BE2C (cell line): ENCODE results near the gene TBX2.

Experiments
- DNase-seq: peaks from one replicate; pipeline ENCODE4 v3.0.0-alpha.2; 2020
- H3K27me3 ChIP-seq: fragments of 250-450 bp; sonication (Bioruptor Pico); 2 replicates; pipeline ENCODE4 v1.5.1; 2020; ENCODE audit warnings: mild to moderate bottlenecking
- H3K36me3 ChIP-seq: fragments of 250-450 bp; sonication (Bioruptor Pico); 2 replicates; pipeline ENCODE4 v1.5.1; 2020; ENCODE audit warnings: mild to moderate bottlenecking
- H3K4me1 ChIP-seq: fragments of 250-450 bp; sonication (Bioruptor Pico); 2 replicates; pipeline ENCODE4 v1.5.1; 2020
- H3K4me3 ChIP-seq: 2 replicates; pipeline ENCODE4 v1.5.1; 2011; ENCODE audit warnings: low read depth, low read length
- H3K9me3 ChIP-seq: fragments of 250-450 bp; sonication (Bioruptor Pico); 2 replicates; pipeline ENCODE4 v1.5.1; 2020
- CTCF ChIP-seq: IDR thresholded peaks from 2 replicates; pipeline ENCODE4 v1.5.1; 2012; ENCODE audit warnings: mild to moderate bottlenecking, low read depth, low read length

TBX2 gene

GRCh38 chr17:61385577-61386236 lies 13.9 kb upstream of the TBX2 start:
- Histone ChIP-seq H3K36me3 (no peaks in the 10 kb centered on the region), H3K27me3 (no peaks in the 10 kb centered on the region), H3K4me3 (no peak overlapping the region), H3K4me1 (peaks cover 58% of the 10 kb centered on the region), H3K9me3 (no peaks in the 10 kb centered on the region)
- TF ChIP-seq CTCF: peak; percentile 5; the same call in 1 of the 2 replicates
- DNase-seq: peak; percentile 48

- H3K4me1 ChIP-seq: peaks cover 63% of the 10 kb centered on the region
- H3K9me3 ChIP-seq: no peaks in the 10 kb centered on the region
- no peak overlapping the region for H3K4me3 ChIP-seq
- DNase-seq: no peak
- TF ChIP-seq CTCF: no peak
- no peaks in the 10 kb centered on the region for H3K27me3 ChIP-seq
- no peaks in the 10 kb centered on the region for H3K36me3 ChIP-seq
Measured at GRCh38 chr17:61386251-61386650, 13.4 kb upstream of the TBX2 start.

- no peak for DNase-seq
- Histone ChIP-seq H3K4me3 (no peak overlapping the region), H3K27me3 (no peaks in the 10 kb centered on the region), H3K4me1 (peaks cover 60% of the 10 kb centered on the region), H3K9me3 (no peaks in the 10 kb centered on the region), H3K36me3 (no peaks in the 10 kb centered on the region; the same call in 1 of the 2 replicates)
- no peak for TF ChIP-seq CTCF
Measured at GRCh38 chr17:61387011-61387410, 12.6 kb upstream of the TBX2 start.

GRCh38 chr17:61387511-61388305 lies 11.9 kb upstream of the TBX2 start:
- Histone ChIP-seq H3K4me1 (peaks cover 61% of the 10 kb centered on the region), H3K27me3 (no peaks in the 10 kb centered on the region), H3K9me3 (no peaks in the 10 kb centered on the region), H3K4me3 (no peak overlapping the region), H3K36me3 (peaks cover 4% of the 10 kb centered on the region)
- TF ChIP-seq CTCF: no peak
- no peak for DNase-seq

- H3K27me3 ChIP-seq: no peaks in the 10 kb centered on the region
- no peak for DNase-seq
- H3K4me3 ChIP-seq: no peak overlapping the region
- no peaks in the 10 kb centered on the region for H3K9me3 ChIP-seq
- peaks cover 13% of the 10 kb centered on the region for H3K36me3 ChIP-seq
- H3K4me1 ChIP-seq: peaks cover 63% of the 10 kb centered on the region
- TF ChIP-seq CTCF: no peak
Measured at GRCh38 chr17:61388561-61389356, 10.9 kb upstream of the TBX2 start.
